Left ventricle myocardium inferior (tissue), 1 donor: ENCODE measurements around the gene PLPPR1. TPM values are rescaled to one million over a fixed set of nuclear protein-coding genes. Genes with fewer than 3 reads are reported as not detected.

Source experiments
- DNase-seq: peaks from one replicate; pipeline ENCODE4 v3.0.0-alpha.2; 2020
- H3K27ac ChIP-seq: fragments of 200-600 bp; replicated peaks from 2 replicates; pipeline ENCODE4 v1.8.0; 2021
- H3K27me3 ChIP-seq: fragments of 200-600 bp; 2 replicates; pipeline ENCODE4 v1.8.0; 2021; ENCODE audit warnings: low read depth
- H3K36me3 ChIP-seq: fragments of 200-600 bp; 2 replicates; pipeline ENCODE4 v1.8.0; 2021
- H3K4me1 ChIP-seq: fragments of 200-600 bp; 2 replicates; pipeline ENCODE4 v1.8.0; 2021
- H3K4me3 ChIP-seq: fragments of 200-600 bp; 2 replicates; pipeline ENCODE4 v1.8.0; 2021; ENCODE audit warnings: mild to moderate bottlenecking, moderate library complexity
- H3K9me3 ChIP-seq: fragments of 200-600 bp; replicated peaks from 2 replicates; pipeline ENCODE4 v1.8.0; 2021
- CTCF ChIP-seq: fragments of 200-600 bp; IDR thresholded peaks from 2 replicates; pipeline ENCODE4 v1.8.0; 2021; ENCODE audit warnings: antibody characterized with exemption, mild to moderate bottlenecking, borderline replicate concordance
- intact Hi-C: fragments of 100-400 bp; cut with micrococcal nuclease; formaldehyde crosslinking; loops from one replicate; pipeline ENCODE4 v1.11.0; 2022
- total RNA-seq: library from RNA; stranded (reverse); fragmentation: NEBNext Ultra II Directional; extraction: Animal tissue kit (Norgen Biotek cat#: 25700); gene quantifications from one replicate; pipeline ENCODE4 v1.2.1, GENCODE V29; 2021
- donor health status: DM: no; HTN: yes; CAD: no; lungs with severe emphysema.

Gene PLPPR1
- total RNA-seq, 1 donor from 2014 or later, result not detected

- H3K9me3 ChIP-seq, result no peaks in the 10 kb centered on the region
- no peak overlapping the region for H3K27ac ChIP-seq
- no peaks in the 10 kb centered on the region for H3K4me1 ChIP-seq
- H3K36me3 ChIP-seq, result no peaks in the 10 kb centered on the region
- no peak for TF ChIP-seq CTCF
- peaks cover 42% of the 10 kb centered on the region for H3K27me3 ChIP-seq
- no peak overlapping the region for H3K4me3 ChIP-seq
- intact Hi-C loops, result loop anchor here (10.0 kb wide), 1 partner anchor 593 kb away; no protein-coding TSS in a partner anchor
- DNase-seq, result no peak
Observed at GRCh38 chr9:101307524-101308213, 279.1 kb downstream of the PLPPR1 start.

- intact Hi-C loops, result loop anchor here (10.0 kb wide), 1 partner anchor 594 kb away; no protein-coding TSS in a partner anchor
- Histone ChIP-seq H3K9me3 (no peaks in the 10 kb centered on the region), H3K4me1 (no peaks in the 10 kb centered on the region), H3K36me3 (no peaks in the 10 kb centered on the region), H3K27me3 (peaks cover 33% of the 10 kb centered on the region), H3K4me3 (no peak overlapping the region), H3K27ac (no peak overlapping the region)
- DNase-seq, result no peak
- TF ChIP-seq CTCF, result no peak
Observed at GRCh38 chr9:101309139-101309538, 280.6 kb downstream of the PLPPR1 start.

- no peak for DNase-seq
- Histone ChIP-seq H3K4me3 (no peak overlapping the region), H3K9me3 (no peaks in the 10 kb centered on the region), H3K4me1 (no peaks in the 10 kb centered on the region), H3K36me3 (no peaks in the 10 kb centered on the region), H3K27ac (no peak overlapping the region), H3K27me3 (peaks cover 16% of the 10 kb centered on the region)
- no peak for TF ChIP-seq CTCF
- intact Hi-C loops, result loop anchor here (5.0 kb wide), 1 partner anchor 709 kb away; no protein-coding TSS in a partner anchor
Observed at GRCh38 chr9:101311191-101311590, 282.7 kb downstream of the PLPPR1 start.

GRCh38 chr9:101311758-101312420 lies 283.4 kb downstream of the PLPPR1 start:
- Histone ChIP-seq H3K9me3 (no peaks in the 10 kb centered on the region), H3K4me1 (no peaks in the 10 kb centered on the region), H3K27me3 (peaks cover 13% of the 10 kb centered on the region), H3K36me3 (no peaks in the 10 kb centered on the region), H3K4me3 (no peak overlapping the region), H3K27ac (no peak overlapping the region)
- peak; percentile 76 for TF ChIP-seq CTCF
- DNase-seq, result no peak
- intact Hi-C loops, result loop anchor here (5.0 kb wide), 1 partner anchor 710 kb away; no protein-coding TSS in a partner anchor

GRCh38 chr9:101312661-101313060 lies 284.1 kb downstream of the PLPPR1 start:
- TF ChIP-seq CTCF, result no peak
- Histone ChIP-seq H3K4me3 (no peak overlapping the region), H3K4me1 (no peaks in the 10 kb centered on the region), H3K36me3 (no peaks in the 10 kb centered on the region), H3K9me3 (no peaks in the 10 kb centered on the region), H3K27ac (no peak overlapping the region), H3K27me3 (peaks cover 13% of the 10 kb centered on the region)
- DNase-seq, result no peak
- intact Hi-C loops, result loop anchor here (5.0 kb wide), 1 partner anchor 710 kb away; no protein-coding TSS in a partner anchor
